Gastrocnemius medialis (tissue), 4 donors: ENCODE measurements around the gene HIVEP3.

Experiments
- POLR2A ChIP-seq, 2 donors: fragments of 450-650 bp; IDR thresholded peaks; one replicate each; pipeline ENCODE4 v1.6.1; 2017; ENCODE audit warnings: antibody characterized with exemption in 2 of 2, mild to moderate bottlenecking in 2 of 2, moderate library complexity in 2 of 2
- TF ChIP-seq, protein P1 (sequence below), 5 experiments: fragments of 450-650 bp in 3 of 5; fragments of 200-600 bp in 2 of 5; sonication (generic) in 2 of 5; IDR thresholded peaks in 4 of 5; conservative IDR thresholded peaks in 1 of 5; 1 replicate in 4 of 5; 2 replicates in 1 of 5; pipeline ENCODE4 v1.5.1; 2016 to 2019; ENCODE audit warnings: antibody characterized with exemption in 5 of 5, mild to moderate bottlenecking in 3 of 5, moderate library complexity in 3 of 5

- TF ChIP-seq, protein P1, sequence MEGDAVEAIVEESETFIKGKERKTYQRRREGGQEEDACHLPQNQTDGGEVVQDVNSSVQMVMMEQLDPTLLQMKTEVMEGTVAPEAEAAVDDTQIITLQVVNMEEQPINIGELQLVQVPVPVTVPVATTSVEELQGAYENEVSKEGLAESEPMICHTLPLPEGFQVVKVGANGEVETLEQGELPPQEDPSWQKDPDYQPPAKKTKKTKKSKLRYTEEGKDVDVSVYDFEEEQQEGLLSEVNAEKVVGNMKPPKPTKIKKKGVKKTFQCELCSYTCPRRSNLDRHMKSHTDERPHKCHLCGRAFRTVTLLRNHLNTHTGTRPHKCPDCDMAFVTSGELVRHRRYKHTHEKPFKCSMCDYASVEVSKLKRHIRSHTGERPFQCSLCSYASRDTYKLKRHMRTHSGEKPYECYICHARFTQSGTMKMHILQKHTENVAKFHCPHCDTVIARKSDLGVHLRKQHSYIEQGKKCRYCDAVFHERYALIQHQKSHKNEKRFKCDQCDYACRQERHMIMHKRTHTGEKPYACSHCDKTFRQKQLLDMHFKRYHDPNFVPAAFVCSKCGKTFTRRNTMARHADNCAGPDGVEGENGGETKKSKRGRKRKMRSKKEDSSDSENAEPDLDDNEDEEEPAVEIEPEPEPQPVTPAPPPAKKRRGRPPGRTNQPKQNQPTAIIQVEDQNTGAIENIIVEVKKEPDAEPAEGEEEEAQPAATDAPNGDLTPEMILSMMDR (IDR thresholded peaks at IDR 0.05 in 4 of 5, conservative IDR thresholded peaks at IDR 0.05 in 1 of 5), result no peak
- no peak for TF ChIP-seq POLR2A (IDR thresholded peaks at IDR 0.05)
These were observed 176.5 kb downstream of the HIVEP3 start for GRCh38 chr1:41742219-41742618.
